Stimulated activated naive CD4-positive, alpha-beta T cell (primary cell): ENCODE data around the gene KCNH1.

Source experiments
- DNase-seq, 6 experiments: peaks; one replicate each; lab custom pipeline; 2025; lab: John Stamatoyannopoulos, UW

The KCNH1 gene

DNA sequence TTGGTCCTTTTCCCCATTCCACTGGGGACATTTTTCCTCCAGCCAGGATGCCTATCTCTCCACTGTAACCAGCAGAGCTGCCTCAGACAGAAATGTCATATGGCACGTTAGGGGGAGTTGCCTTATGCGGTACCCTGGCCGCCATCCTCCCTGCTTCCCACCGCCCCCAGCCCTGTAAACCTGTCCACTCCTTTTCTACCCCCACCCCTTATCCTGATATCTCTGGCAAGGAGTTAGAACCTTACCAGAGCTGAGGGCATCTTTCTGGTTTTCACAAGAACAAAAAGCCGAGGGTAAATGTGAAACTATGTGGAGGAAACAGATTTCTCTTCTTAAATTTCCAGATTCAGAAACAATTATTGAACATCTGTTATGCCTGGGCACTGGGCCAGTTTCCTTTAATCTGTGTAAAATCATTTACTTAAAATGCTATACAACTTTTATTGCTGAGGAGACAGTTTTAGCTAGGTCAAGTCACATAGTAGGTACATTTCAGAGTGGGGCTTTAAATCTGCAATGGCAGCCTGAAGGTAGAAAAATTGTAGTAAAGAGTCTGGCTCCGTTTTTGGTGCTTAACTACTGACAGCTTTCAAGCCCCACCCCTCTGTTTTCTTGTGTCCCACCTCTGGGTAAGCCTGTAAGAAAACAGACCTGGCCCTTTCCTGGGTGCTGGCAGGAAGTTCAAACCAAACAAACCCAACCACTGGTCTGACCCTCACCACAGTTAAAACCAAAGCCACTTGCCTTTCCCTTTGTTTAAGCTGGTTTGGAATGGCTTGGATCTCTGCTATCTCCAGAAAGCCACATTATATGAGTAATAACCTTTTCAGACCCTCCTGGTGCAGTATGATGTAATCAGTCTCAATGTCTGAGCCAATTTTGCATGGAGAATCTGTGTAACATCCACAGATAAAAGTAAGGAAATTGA lies 486.3 kb downstream of the KCNH1 start:
- DNase-seq = no peak

DNA sequence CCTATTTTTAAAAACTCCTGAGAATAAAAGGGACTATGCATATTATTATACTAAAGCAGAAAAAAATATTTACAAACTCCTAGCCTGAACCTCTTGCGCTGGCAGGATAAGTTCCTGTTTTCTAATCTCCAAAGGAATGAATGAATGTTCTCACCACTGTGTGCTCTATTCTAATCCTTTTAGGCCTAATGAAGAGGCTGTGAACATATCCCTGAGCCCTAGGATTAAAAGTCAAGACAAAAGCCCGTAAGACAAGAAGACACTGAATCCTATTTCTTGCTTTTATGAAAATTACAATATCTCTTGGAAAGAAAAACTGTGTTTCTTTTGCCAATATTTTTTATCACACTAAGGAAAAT lies 487.7 kb downstream of the KCNH1 start:
- DNase-seq = no peak

DNA sequence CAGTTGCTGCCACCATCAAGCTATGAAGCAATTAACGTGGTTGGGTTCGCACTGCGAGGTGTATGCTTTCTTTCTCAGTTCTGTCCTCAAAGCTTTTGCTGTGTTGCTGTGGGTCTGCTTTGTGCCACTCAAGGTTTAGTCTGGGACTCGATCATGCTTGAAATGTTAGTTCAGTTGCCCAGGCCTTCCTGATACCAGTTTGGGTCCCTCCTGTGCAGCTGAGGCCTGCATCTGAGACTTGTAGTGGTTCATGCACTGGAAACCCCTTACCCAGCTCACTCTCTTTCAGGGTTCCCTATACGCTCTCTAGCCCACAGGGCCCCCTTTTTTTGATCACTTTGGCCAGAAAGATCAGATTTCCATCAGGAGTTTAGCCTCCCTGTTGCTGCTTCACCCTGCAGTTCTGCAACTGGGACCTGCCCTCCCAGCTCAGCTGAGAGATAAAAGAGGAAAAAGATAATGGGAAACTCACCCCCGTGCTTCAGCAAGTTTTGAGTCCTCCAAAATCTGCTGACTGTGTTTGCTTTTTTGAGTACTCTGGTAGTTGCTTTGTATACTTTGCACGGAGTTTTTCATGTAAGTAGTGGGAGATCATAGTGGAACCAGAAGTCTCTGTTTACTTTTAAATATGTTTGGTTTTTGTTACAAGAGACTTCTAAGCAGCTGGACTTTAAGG lies 488.2 kb downstream of the KCNH1 start:
- DNase-seq = no peak

DNA sequence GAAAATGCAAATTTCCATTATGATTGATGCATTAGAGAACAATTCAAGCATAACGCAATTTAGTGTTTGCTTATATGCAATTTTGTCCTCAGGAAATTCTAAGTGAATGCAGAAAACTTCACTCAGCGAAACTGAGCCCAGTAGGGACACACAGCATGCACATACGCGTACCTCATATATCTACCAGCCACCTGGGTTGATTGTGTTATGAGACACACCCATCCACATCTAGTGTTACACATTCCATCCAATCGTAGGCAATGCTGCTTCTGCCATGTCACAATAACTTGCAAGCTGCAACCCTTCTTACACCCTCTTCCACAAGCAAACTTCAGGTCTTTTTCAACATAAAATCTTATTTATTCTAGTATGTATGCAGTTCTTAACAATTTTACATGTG lies 492.4 kb downstream of the KCNH1 start:
- no peak for DNase-seq

DNA sequence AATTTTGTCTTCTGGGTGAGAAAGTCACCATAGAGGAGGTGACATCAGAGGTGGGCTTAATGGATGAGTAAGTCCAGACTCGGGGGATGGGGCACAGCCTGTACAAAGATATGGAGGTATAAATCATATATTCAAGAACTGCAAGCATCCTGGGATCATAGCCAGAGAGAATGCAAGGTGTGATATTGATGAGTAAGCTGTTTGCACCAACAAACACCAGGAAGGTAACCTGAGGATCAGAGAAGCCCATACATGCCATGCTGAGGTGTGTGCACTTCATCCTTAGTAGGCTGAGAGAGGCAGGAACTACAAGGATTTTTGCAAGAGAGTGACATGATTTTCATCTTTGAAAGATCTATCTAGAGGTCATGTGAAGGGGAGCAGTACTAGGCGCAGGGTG lies 498.8 kb downstream of the KCNH1 start:
- no peak for DNase-seq

DNA sequence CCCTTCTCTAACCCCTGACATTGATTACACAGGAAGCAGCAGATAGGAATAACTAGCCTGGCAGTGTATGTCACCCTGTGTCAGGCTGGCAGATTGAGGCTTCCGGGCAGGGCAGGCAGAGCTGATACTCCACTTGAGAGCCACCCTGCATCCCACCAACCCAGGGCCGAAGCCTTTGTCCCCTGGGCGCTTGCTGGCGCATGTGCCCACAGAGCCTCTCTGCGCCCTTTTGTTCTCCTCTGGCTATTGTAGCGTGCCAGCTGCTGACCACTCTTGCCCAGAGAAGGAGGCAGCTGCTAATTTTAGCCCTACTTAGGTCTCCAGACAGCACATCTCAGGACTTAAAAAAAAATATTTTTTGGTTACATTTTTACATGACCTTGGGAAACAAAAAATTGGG lies 500.3 kb downstream of the KCNH1 start:
- no peak for DNase-seq

DNA sequence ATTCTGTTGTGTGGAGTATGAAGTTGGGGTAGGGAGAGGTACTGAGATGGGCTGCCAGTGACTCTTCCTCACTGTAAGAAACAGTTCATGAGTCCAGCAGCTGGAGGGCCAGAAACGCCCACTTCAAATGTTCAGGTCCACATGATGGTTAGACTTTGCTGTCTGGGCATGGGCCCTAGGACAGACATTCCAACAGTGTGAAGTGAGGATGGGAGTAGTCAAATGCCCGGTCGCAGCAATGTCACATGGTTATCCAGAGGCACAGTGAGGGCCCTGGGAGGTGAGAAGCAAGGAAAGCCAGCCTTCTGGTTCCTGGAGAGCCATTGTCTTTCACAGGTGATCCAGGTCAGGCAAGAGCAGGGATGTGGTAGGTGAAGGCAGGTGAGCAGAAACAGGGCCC lies 500.8 kb downstream of the KCNH1 start:
- no peak for DNase-seq

DNA sequence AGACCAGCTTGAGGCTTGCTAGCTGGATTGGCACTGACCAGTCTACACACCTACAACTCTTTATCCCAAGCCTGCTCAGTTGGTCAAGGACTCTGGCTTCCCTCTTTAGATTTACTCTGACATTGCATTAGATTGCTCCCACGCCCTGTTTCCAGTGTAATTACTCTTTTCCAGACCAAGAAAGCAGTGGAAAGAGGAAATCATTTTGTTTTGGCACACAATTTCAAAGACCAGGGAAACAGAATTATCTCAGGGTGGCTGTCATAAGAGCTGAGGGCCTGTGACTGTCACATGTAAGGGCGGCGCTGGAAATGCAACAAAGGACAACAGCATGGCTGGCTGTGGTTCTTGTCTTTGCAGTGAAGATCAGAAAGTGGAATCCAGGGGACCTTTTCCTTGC lies 502.5 kb downstream of the KCNH1 start:
- no peak for DNase-seq

- DNase-seq = no peak
Measured at GRCh38 chr1:210629276-210629675, 504.7 kb downstream of the KCNH1 start.

DNA sequence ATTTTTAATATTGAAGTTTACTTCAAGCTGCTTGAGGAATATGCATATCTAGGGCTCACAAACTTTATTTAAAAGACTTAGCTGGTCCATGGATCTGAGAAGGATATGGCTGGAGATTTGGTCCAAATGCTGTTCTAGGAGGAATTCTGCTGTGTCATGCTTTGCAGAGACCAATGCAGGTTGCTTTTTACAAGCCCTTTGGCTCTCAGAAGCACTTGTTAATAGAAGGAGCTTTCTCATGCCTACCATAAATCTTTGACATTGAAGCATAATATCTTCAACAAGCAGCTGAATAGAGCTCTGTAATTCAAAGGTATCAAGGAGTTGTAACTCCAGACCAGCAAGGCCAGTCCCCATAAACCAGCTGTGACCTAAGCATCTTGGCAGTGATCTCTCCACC lies 506.2 kb downstream of the KCNH1 start:
- DNase-seq = no peak
